SU-DHL-6 (cell line): ENCODE results near the gene XIST.

Source experiments
- H2AFZ ChIP-seq: fragments of 200-600 bp; sonication (generic); 2 replicates; pipeline ENCODE4 v1.6.1; 2014; ENCODE audit warnings: low read depth, mild to moderate bottlenecking, moderate library complexity, mixed read lengths, antibody characterized with exemption, low read length; ENCODE audit not compliant: severe bottlenecking
- H3F3A ChIP-seq: fragments of 200-600 bp; shearing (Covaris generic); 2 replicates; pipeline ENCODE4 v1.6.0; 2016; ENCODE audit warnings: antibody characterized with exemption, mild to moderate bottlenecking; ENCODE audit not compliant: insufficient read depth
- H3K27ac ChIP-seq: fragments of 200-600 bp; sonication (generic); 2 replicates; pipeline ENCODE4 v1.5.1; 2016; ENCODE audit warnings: low read depth, mild to moderate bottlenecking, low read length, moderate library complexity, mixed read lengths
- H3K27me3 ChIP-seq: fragments of 200-600 bp; sonication (generic), shearing (Covaris generic); 2 replicates; pipeline ENCODE4 v1.6.0; 2014; ENCODE audit warnings: mild to moderate bottlenecking, low read length
- H3K36me3 ChIP-seq: fragments of 200-600 bp; sonication (generic); 2 replicates; pipeline ENCODE4 v1.6.1; 2014; ENCODE audit warnings: mild to moderate bottlenecking, low read length, mixed read lengths
- H3K4me2 ChIP-seq: fragments of 300-600, 200-600 bp; shearing (Covaris generic), sonication (generic); 2 replicates; pipeline ENCODE4 v1.6.0; 2014; ENCODE audit warnings: low read length, low read depth, mild to moderate bottlenecking; ENCODE audit not compliant: poor library complexity, severe bottlenecking
- H3K4me3 ChIP-seq: fragments of 200-600 bp; sonication (generic); 2 replicates; pipeline ENCODE4 v1.5.1; 2014; ENCODE audit warnings: antibody characterized with exemption, low read length, mild to moderate bottlenecking, mixed read lengths; ENCODE audit not compliant: insufficient read depth, poor library complexity, severe bottlenecking
- H3K79me2 ChIP-seq: fragments of 200-600 bp; sonication (generic); 2 replicates; pipeline ENCODE4 v1.6.1; 2014; ENCODE audit warnings: mild to moderate bottlenecking, low read length, moderate library complexity; ENCODE audit not compliant: insufficient read depth
- H3K9ac ChIP-seq: fragments of 200-600 bp; sonication (generic); 2 replicates; pipeline ENCODE4 v1.7.0; 2014; ENCODE audit warnings: mild to moderate bottlenecking, low read length
- H3K9me2 ChIP-seq: fragments of 200-600 bp; sonication (generic); replicated peaks from 2 replicates; pipeline ENCODE4 v1.6.1; 2014; ENCODE audit warnings: low read length; ENCODE audit not compliant: insufficient read depth
- H3K9me3 ChIP-seq: fragments of 200-600 bp; sonication (generic); 2 replicates; pipeline ENCODE4 v1.6.1; 2014; ENCODE audit warnings: low read length, mixed read lengths; ENCODE audit not compliant: insufficient read depth
- H4K20me1 ChIP-seq: fragments of 200-600 bp; sonication (generic); 2 replicates; pipeline ENCODE4 v1.6.1; 2014; ENCODE audit warnings: low read depth, mild to moderate bottlenecking, antibody characterized with exemption, low read length, moderate library complexity, mixed read lengths
- CTCF ChIP-seq: fragments of 200-600 bp; sonication (generic); IDR thresholded peaks from one replicate; pipeline ENCODE4 v1.5.1; 2017; ENCODE audit warnings: antibody characterized with exemption, mild to moderate bottlenecking, low read length, moderate library complexity; ENCODE audit not compliant: insufficient read depth, poor library complexity, severe bottlenecking
- EZH2phosphoT487 ChIP-seq: fragments of 200-600 bp; sonication (generic), shearing (Covaris generic); conservative IDR thresholded peaks from 2 replicates; pipeline ENCODE4 v1.6.1; 2018; ENCODE audit warnings: mild to moderate bottlenecking, antibody characterized with exemption, low read length, moderate library complexity, mixed read lengths

Gene XIST

DNA sequence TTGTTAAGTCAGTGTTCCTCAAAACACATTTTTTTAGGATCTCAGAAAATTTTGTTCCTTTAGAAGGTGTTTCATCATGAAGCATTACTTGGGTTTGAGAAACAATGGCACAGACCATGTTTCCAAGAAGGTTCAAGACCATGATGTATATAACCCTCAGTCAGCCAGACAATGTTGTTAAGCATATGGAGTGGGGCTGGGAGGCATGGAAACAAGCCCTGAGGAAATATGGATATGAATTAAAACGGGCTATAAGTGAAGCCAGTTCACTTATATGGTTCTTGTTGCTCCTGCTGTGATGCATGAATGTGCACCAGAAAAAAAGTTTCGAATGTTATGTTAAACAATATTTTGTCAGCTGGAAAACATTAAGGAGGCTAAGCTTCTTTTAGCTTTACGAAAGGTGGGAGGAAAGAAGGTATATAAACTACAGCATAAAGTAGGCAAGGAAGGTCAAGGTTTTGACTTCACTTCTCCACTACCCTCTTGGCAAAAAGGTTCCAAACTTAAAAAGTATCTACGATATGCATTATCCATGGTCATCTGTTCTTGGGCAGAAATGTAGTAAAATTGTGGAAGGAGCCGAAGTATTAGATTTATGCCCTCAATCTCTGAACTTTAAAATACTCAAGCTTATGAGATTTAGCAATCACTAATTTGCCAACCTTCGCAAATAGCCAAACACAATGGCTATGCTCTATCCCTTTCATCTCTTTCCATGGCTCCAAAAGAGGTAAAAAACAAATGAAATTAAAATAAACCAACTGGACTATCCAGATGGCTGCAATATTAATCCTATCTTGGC lies 12.2 kb downstream of the XIST start:
- no peak overlapping the region for H3K27ac ChIP-seq
- no peaks in the 10 kb centered on the region for H4K20me1 ChIP-seq
- no peaks in the 10 kb centered on the region for H3K27me3 ChIP-seq
- H3K36me3 ChIP-seq: no peaks in the 10 kb centered on the region
- H3K4me3 ChIP-seq: no peak overlapping the region
- no peak overlapping the region for H2AFZ ChIP-seq
- H3K4me2 ChIP-seq: no peak overlapping the region
- no peak for TF ChIP-seq CTCF
- TF ChIP-seq EZH2phosphoT487: no peak
- H3K9me2 ChIP-seq: no peaks in the 10 kb centered on the region
- no peaks in the 10 kb centered on the region for H3K79me2 ChIP-seq
- H3K9me3 ChIP-seq: no peaks in the 10 kb centered on the region
- H3K9ac ChIP-seq: no peak overlapping the region
- no peaks in the 10 kb centered on the region for H3F3A ChIP-seq

GRCh38 chrX:73839152-73839551 lies 13.4 kb downstream of the XIST start:
- no peaks in the 10 kb centered on the region for H4K20me1 ChIP-seq
- H3K79me2 ChIP-seq: no peaks in the 10 kb centered on the region
- TF ChIP-seq CTCF: no peak
- H3K9me2 ChIP-seq: no peaks in the 10 kb centered on the region
- no peaks in the 10 kb centered on the region for H3K9me3 ChIP-seq
- no peak overlapping the region for H3K27ac ChIP-seq
- H2AFZ ChIP-seq: no peak overlapping the region
- H3K4me2 ChIP-seq: no peak overlapping the region
- no peaks in the 10 kb centered on the region for H3K36me3 ChIP-seq
- no peak overlapping the region for H3K4me3 ChIP-seq
- no peaks in the 10 kb centered on the region for H3K27me3 ChIP-seq
- H3K9ac ChIP-seq: no peak overlapping the region
- no peaks in the 10 kb centered on the region for H3F3A ChIP-seq

DNA sequence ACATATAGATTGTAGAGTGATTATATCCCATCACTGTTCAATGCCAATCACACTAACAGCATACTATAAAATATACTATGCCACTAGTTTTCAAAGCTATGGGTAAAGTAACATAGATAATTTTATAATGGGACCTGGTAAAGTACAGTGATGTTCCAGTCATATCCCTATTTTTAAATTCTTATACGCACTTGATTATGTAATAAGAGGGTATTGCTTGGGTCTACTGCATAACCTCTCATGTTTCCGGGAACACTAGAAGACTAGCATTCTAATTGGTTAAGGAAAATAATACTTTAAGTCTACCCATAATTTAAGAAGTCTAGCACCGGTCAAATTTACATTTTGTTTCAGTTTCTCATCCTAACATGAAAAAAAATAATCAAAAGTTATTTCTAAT lies 14.4 kb downstream of the XIST start:
- H3K36me3 ChIP-seq: no peaks in the 10 kb centered on the region
- H2AFZ ChIP-seq: no peak overlapping the region
- no peaks in the 10 kb centered on the region for H3K27me3 ChIP-seq
- no peaks in the 10 kb centered on the region for H3K9me2 ChIP-seq
- no peak overlapping the region for H3K9ac ChIP-seq
- no peak overlapping the region for H3K27ac ChIP-seq
- no peak overlapping the region for H3K4me3 ChIP-seq
- H3K79me2 ChIP-seq: no peaks in the 10 kb centered on the region
- H3F3A ChIP-seq: no peaks in the 10 kb centered on the region
- no peak for TF ChIP-seq EZH2phosphoT487
- no peak for TF ChIP-seq CTCF
- no peaks in the 10 kb centered on the region for H3K9me3 ChIP-seq
- no peak overlapping the region for H3K4me2 ChIP-seq
- H4K20me1 ChIP-seq: no peaks in the 10 kb centered on the region
